ENCODE measurements around the gene TMEM43.

TMEM43 gene

DNA sequence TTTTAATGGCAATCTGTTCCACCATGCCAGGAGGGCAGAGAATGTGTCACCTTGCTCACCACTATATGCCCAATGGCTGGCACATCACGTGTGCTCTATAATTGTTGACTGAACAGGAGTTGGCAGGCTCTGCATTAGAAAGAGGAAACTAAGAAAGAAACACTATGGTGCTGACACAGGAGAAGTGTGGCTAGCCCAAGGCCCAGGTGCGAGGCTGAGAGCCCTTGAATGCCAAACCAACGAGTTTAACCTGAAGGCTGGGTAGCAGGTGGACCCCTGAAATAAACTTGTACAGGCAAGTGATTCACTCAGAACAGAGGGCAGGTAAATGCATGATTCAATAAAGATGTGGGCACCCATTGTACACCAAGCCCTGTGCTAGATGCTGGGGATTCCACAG is 2.6 kb upstream of the TMEM43 start:
- no peak for DNase-seq

DNA sequence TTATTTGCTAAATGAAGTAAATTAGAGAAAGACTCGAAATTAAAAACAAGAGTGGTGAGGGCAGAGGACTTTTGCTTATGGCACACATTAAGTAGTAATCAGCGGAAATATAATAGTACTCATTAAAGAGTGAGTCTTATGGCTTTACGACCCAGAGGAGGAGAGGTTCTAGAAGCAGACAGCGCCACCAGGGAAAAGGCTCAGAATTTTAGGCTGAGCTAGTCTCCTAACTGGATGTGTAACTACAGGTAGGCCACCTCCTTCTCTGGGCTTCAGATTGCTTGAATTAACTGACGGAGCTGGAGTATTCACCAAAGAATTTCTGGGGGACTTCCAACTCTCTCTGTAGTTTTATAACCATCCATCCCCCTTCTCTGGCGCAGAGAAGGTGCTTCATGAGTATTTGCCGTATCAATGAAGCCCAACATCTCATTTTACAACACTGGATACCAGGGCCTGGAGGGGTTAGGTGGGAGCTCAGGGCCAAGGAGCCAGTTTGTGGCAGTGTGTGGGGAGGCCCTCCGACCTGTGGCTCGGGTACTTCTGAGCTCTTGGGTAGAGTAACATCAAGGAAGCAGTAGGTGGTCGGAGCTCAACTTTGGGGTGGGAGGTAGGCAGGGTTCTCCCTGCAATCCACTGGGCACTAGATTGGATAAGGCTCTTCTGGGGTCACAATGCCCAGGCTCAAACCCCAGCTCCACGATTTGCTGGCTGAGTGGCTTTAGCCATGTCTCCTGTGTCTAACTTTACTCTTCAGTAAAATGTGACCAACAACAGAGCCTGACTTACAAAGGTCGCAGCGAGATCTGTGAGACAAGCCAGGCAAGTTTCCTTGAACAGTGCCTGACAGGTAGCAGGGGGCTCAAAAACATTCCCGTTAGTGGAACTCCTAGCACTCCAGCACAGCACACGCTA is 1.3 kb upstream of the TMEM43 start:
- no peak for DNase-seq

DNA sequence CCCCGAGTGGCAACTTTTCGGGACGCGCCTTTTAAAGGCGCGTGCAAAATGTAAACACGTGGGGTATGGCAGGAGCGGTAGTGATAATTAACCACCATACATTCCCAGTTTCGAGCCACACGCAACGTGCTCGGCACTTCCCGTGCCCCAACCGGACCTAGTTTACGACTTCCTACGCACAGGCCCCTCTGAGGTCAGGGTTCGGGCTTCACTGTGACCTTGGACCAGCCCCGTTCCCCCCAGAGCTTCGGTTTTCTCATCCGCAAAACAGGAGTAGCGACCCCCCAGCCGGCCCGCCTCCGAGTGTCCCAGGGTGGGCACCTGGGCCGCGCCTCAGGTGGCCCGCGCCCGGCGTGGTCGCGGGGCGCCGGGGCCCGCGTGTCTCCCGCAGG is 633 bp upstream of the TMEM43 start:
- peak in 1 of 2 experiments; percentile 36 for DNase-seq

DNA sequence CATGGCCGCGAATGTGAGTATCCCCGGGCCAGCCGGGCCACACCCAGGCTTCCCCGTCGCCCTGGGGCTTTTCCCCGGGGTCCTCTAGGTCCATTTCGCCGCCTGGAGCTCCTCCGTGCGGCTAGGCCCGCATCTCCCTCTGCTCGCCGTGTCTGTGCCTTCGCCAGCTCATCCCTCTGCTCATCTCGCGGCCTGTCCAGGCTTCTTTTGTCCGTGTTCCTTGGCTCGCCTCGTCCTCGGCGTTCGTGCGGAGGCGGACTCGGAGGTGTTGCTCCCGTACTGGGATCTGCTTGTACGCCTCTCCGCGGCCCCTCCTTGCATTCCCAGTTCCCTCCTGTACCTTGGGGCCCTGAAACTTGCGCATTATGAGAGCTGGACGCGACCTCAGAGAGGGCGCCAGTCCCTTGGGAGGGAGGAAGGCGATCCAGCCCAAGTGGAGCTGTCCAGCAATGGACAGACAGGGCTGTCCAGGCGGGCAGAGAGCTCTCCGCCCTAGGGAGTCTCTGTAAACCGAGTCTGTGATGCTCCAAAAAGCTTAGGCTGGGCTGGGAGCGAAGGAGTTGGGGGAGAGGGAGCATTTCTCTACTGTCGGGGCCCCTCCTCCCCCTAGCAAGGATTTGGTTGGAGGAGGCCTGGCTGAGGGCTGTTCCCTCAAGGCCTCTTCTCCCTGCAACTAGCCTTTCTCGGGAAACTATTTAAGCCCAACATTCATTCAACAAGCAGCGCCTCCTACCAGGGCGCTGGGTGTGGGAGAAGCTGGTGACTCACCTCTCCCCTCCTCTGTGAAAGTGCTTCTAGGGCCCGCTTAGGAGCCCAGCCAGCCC is 553 bp downstream of the TMEM43 start:
- peak in 1 of 2 experiments; percentile 37 for DNase-seq

DNA sequence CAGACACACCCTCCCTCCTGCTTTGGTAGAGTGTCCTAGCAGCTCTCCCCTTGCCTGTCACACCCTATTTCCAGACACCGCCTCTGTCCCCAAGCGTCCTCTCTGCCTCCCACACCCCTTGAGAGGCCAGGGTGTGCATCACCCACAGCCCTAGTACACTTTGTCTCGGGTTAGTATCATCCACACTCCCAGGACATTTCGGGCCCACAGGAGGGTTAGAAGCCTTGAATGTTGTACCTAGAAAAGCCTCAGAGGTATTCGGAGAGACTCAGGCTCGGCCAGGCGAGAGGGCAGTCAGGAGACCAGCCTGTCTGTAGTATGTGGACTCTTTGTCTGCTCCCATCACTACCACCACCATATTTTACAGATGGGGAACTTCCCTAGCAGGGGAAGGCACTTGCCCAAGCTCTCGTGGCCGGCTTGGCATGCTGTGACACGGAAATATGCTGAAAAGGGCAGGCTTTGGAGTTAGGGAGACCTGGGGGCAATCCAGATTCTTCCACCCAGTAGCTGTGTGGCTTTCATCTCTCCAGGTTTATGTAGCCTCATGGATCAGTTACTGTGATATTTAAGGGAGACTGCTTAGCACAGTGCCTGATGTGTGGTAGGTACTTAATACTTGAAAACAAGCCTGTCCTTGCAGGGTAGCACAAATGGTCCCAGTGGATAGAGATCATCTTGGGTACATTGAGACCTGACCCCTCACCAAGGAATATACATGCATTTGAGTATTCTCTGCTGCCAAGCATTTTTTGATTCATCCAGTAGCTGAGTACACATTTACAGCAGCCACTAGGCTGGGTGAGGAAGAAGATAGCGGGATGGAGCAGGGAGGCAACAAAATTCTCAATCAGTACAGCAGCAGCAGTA is 1.4 kb downstream of the TMEM43 start:
- DNase-seq = no peak

DNA sequence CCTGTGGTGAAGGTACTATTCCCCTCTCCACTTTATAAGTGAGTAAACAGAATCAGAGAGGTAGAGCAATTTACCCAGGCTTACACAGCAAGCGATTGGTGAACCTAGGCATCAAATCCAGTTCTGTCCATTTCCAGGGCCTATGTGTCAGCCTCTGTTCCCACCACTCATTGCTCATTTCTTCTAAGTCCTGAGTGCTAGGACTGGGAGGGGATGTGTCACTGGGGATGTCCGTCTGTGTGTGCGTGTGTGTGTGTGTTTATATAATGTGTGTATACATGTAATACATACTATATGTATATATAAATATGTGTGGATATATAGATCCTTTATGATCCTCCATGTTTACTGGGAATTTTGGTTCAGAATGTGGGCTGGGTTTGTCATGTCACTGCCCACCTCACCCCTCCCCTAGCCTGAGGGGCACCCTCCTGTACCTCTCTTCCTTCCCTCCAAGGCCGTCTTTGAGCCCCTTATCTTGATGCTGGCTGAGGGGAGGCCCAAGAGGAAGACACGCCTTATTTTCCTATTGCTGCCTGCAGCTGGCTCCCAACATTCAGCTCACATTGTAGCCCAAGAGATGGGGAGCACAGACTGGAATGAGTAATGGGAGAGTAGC is 2.1 kb downstream of the TMEM43 start:
- DNase-seq = no peak

DNA sequence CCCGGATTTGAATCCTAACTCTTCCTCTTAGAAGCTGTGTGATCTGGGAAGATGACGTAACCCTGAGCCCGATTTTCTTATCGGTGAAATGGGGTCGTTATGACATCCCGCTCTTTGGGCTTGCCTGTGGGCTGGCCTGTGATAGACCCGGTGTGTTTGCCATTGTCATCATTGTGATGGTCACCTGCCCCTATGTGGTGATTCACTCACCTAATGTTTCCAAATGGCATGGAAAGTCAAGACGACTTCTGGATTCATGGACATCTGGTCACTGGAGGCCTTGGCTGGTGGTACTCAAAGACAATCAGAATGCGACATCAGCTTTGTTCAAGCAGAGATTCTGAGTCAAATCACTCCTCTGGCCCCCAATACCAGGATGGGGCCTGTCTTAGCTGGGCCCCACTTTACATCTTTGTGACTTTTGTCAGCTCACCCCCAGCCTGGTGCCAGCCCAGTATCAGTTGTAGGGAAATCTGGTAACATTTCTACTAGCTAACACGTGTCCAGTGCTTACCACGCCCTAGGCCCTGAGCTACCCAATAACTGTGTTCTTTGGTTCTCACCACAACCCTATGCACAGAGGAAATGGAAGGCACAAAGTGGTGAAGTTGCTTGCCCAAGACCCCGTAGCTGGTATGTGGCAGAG is 2.8 kb downstream of the TMEM43 start:
- DNase-seq = no peak

DNA sequence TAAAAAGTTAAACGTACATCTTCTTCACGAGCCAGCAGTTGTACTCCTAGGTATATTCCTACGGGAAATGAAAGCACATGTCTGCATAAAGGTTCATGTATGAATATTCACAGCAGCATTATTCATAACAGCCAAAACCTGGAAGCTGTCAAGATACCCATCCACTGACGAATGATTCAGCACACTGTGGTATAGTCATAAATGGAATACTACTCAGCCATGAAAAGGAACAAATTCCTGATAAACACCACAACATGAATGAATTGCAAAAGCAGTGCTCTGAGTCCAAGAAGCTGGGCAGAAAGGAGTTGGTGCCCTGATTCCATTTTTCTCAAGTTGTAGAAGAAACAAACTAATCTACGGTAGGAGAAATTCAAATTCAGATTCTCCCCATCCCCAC is 3.9 kb downstream of the TMEM43 start:
- DNase-seq = no peak

DNA sequence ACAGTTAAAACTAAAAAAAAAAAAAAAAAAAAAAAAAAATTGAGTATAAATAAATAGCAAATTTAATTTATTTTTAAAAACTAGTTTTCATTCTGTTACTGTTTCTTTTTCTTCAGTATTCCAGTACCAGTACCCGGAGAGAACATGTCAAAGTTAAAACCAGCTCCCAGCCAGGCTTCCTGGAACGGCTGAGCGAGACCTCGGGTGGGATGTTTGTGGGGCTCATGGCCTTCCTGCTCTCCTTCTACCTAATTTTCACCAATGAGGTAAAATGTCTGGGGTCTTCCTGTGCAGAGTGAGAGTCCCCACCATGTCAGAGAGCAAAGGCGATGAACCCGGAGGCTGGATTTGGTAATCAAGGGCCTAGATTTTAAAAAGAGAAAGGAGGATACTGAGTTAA is 4.4 kb downstream of the TMEM43 start:
- DNase-seq = no peak

DNA sequence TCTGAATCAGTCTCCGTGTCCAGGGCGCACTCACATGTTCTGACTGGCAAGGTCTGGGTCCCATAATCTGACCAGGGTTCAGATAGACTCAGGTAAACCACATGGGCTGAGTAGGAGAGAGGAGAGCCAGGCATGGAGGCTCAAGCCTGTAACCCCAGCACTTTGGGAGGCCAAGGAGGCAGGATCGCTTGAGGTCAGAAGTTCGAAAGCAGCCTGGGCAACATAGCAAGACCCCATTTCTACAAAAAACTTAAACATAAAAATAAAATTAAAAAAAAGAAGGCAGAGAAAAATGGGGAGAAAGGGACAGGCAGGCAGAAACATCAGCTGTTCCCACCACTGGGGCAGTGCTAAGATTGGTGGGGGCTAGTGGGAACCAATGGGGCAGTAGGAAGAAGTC is 5.4 kb downstream of the TMEM43 start:
- DNase-seq = no peak

DNA sequence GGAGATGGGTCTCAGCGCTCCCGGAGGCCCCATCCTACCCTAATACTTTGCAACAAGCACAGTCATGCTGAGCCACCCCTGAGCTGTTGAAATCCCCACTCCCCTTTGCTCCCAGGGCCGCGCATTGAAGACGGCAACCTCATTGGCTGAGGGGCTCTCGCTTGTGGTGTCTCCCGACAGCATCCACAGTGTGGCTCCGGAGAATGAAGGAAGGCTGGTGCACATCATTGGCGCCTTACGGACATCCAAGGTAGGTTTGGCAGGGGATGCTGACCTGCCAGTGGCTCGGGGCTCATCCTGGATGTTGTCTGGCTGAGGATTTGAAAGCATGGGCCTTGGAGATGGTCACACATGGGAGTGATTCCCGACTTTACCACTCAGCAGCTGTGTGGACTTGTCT is 5.9 kb downstream of the TMEM43 start:
- no peak for DNase-seq

DNA sequence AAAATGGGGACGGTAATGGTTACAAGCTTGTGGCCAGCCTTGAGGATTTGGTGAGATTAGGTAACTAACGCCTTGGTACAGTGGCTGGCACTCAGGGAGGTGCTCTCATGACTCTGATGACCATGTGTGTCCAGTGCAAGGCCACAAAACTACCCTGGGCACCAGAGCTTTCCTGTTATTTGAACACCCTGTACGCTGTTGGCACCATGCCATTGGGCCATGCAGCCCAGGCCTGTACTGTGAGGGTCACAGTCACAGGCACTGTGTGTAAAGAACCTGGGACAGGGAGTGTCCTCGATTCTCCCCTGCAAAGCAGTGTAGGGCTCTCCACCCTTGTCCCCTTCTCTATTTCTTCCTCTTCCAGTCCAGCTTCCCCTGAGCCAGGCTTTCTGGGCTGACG is 6.3 kb downstream of the TMEM43 start:
- no peak for DNase-seq

DNA sequence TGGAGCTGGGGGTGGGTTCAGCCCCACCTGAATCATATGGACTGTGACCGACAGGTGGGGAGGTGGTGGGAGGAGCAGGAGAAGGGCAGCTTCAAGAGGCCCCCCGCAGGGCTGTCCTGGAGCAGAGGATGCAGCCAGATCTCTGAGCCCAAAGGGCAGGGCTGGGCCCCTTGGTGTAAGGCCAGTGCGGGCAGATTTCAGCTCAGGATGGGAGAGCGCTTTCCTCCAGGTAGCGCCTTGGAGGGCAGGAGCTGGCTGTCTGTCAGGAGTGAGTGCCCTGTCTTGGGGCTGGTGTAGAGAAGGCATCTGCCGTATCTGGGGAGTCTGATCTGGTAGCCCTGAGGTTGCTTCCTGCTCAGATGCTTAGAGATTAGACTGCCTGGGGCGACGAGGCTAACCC is 7.3 kb downstream of the TMEM43 start:
- DNase-seq = no peak

DNA sequence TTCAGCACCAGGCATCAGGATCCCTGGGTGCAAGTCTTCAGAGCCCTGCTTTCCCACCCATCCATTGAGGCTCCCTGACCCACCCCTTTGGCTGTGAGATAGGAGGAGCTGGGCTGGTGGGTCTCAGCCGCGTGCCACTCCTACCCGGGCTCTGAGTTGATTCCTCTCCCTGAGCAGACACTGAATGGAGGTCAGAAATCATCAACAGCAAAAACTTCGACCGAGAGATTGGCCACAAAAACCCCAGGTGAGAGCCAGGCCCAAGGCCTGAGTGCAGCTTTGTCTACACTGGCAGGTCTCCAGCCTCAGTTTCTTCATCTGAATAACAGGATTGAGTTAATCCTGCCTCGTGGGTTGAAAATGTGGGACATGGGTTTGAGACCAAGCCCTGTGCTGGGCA is 7.8 kb downstream of the TMEM43 start:
- no peak for DNase-seq

DNA sequence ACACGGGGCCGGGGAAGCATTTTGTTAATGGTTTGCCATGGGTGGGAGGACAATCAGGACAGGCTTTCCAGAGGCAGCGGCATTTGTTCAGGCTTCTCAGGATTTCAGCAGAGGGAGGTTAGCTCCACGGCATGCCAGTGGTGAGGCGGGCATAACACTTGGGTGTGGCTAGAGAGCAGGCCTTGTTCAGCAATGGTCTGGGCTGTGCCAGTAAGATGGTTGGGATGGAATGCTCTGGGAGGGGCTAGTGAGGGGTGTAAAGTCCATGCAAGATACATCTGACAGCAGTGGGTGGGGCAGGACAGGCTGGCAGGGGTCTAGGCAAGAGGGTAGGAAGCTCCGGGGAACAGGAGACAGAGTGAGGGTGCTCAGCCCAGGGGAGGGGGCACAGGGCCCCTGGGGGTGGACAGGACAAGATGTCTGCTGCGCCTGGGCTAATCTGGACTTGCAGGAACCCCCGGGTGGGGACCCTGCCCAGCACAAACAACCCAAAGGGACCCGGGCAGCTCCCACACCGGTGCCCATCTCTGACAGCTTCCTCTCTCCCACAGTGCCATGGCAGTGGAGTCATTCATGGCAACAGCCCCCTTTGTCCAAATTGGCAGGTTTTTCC is 8.4 kb downstream of the TMEM43 start:
- no peak for DNase-seq

DNA sequence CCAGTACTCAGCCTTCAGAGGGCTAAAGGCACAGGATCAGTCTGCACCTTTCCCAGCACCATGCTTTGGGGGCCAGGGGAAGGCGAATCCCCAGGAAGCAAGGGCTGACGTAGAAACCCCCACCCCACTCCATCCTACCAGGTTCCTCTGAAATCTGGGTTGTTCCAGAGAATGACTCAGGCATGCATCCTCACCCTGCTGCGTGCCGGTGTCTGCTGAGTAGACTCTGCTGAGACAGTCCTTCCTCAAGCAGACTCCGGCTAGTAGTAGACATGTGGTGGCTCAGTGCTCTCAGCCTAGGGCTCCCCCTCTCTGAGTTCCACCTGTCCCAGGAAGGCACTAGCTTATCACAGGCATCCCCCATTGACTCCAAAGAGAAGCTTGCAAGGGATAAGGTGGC is 9.0 kb downstream of the TMEM43 start:
- no peak for DNase-seq

DNA sequence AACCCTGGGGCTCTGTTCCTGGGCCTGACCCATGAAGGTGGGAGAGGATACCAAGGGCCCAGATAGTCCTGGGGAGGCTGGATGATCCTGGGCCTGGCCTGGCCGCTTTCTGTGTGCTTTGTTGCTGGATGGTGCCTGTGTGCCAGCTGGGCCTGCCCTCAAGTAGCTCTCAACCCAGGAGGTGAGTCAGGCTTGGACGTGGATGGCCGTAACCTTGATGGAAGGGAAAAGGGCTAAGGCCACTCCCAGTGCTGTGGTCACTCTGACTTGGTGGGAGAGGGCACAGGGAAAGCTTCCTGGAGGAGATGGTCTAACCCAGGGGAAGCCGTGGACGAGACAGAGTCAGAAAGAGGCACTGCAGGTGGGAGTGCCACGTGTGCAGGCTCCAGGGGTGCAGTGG is 9.4 kb downstream of the TMEM43 start:
- no peak for DNase-seq

DNA sequence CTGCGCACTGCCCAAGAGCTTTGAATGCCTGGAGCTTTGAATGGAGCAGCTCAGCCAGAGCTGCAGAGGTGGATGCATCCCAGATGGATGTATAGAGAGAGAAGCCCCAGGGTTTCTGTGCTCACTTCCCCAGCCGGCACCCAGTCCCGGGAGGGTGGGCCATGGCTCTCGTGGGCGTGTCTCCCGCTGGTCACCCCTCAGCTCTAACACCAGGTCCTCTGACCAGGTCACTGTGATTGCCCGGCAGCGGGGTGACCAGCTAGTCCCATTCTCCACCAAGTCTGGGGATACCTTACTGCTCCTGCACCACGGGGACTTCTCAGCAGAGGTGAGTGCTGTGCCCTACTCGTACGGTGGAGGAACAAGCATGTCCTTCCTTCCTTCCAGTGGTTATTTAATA is 10.7 kb downstream of the TMEM43 start:
- DNase-seq = no peak

DNA sequence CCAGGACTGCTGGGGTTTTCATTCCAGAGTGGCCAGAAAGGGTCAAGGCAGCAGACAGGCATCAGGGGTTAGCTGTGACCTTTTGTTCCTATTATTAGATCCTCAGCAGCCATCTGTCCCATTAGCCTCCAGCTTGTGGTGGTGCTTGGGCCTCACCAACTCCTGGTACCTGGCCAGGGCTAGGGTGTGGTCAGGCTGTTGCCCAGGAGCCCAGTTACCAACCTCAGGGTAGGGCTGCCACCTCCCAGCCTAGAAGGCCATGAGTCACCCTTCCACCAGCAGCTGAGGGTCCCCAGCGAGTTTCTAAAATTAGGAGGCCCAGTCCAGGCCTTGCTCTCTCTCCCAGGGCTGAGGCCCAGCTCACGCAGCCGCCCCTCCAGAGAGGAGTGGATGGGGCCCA is 12.2 kb downstream of the TMEM43 start:
- no peak for DNase-seq

DNA sequence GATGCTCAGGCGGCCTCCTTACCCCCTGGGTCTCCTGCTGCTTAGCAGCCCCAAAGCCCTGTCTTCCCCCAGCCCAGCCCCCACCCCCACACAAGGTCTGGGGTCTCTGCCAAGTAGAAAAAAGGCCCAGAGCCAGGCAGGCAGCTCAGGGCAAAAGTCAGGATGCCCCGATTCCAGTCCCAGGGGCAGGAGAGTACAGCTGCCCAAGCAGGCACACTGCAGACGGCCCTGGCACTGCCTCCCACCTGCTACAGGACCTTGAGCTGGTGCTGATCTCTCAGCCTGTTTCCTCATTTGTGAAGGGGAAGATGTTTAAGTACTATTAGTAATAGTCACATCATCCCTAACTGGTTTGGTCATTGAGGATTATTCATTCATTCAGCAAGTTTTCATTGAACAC is 12.6 kb downstream of the TMEM43 start:
- DNase-seq = peak in 1 of 2 experiments; percentile 4

DNA sequence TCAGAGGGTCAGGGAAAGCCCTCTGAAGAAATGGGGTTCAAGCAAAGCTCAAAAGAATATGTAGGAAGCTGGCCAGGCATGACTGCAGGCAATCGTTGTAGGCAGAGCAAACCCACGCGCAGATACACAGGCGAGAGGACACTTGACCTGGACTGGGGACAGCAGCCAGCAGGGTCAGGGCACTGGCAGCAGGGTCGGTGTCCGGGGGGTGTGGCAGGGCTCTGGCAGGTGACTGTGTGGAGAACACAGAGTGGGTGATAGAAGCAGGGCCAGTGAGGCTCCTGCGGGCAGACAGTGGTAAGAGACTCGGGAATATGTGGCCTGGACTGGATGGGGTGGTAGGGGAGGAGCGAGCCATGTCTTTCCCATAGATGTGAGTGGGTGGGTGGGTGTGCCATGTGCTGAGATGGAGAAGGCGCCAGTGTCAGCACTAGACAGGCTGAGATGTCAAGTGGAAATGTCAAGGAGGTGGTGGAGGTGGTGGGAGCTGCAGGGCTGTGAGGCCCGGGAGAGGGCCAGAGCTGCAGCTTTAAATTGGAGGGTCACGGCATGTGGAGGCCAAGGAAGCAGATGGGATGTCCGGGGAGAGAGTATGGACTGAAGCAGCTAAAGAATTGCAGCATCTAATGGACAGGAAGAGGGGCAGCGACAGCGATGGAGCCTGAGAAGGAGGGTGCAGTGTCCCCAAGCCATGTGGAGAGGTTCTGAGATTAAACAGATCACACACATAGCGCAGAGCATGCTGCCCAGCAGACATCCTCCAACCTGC is 13.4 kb downstream of the TMEM43 start:
- no peak for DNase-seq
